GM12891 (cell line): ENCODE results near the gene DMAP1.

Experiments
- DNase-seq: peaks from one replicate; pipeline ENCODE4 v3.0.0; 2011; ENCODE audit warnings: low spot score; ENCODE audit not compliant: insufficient read length
- FAIRE-seq: peaks from 2 replicates; lab custom pipeline; 2011; peaks lifted over from hg19 to GRCh38; lab: Jason Lieb, UNC
- PAX5 ChIP-seq: IDR thresholded peaks from 2 replicates; pipeline ENCODE4 v1.6.1; 2011; ENCODE audit warnings: low read length, moderate library complexity, mild to moderate bottlenecking; ENCODE audit not compliant: insufficient read depth, severe bottlenecking
- POLR2A ChIP-seq: IDR thresholded peaks from 2 replicates; pipeline ENCODE4 v1.6.1; 2011; ENCODE audit warnings: low read depth, low read length, control low read depth
- POLR2AphosphoS5 ChIP-seq: IDR thresholded peaks from 2 replicates; pipeline ENCODE4 v1.6.1; 2011; ENCODE audit warnings: low read depth, low read length, control low read depth
- POU2F2 ChIP-seq: IDR thresholded peaks from 2 replicates; pipeline ENCODE4 v1.6.1; 2011; ENCODE audit warnings: low read depth, mild to moderate bottlenecking, control low read depth, low read length, moderate library complexity
- SPI1 ChIP-seq: IDR thresholded peaks from 2 replicates; pipeline ENCODE4 v1.6.1; 2011; ENCODE audit warnings: low read depth, low read length, control low read depth
- TAF1 ChIP-seq: IDR thresholded peaks from 2 replicates; pipeline ENCODE4 v1.6.1; 2011; ENCODE audit warnings: low read depth, low read length, control low read depth

The DMAP1 gene

GRCh38 chr1:44246806-44247205 is 33.5 kb downstream of the DMAP1 start:
- FAIRE-seq (no peak), DNase-seq (no peak)
- TF ChIP-seq PAX5, result no peak
- no peak for TF ChIP-seq SPI1
- TF ChIP-seq POLR2AphosphoS5, result no peak

GRCh38 chr1:44249543-44249942 is 36.3 kb downstream of the DMAP1 start:
- FAIRE-seq (no peak), DNase-seq (no peak)
- no peak for TF ChIP-seq POU2F2
- no peak for TF ChIP-seq POLR2AphosphoS5
- no peak for TF ChIP-seq PAX5
- TF ChIP-seq POLR2A, result no peak
- TF ChIP-seq TAF1, result no peak
- no peak for TF ChIP-seq SPI1

- FAIRE-seq, result no peak
- no peak for TF ChIP-seq POLR2A
- DNase-seq, result no peak
Observed at GRCh38 chr1:44250068-44250781, 37.0 kb downstream of the DMAP1 start.

- DNase-seq (no peak), FAIRE-seq (no peak)
- TF ChIP-seq TAF1 (no peak), SPI1 (no peak), POLR2A (no peak), PAX5 (no peak)
Observed at GRCh38 chr1:44251486-44251885, 38.2 kb downstream of the DMAP1 start.

GRCh38 chr1:44251989-44252671 is 38.9 kb downstream of the DMAP1 start:
- TF ChIP-seq POLR2AphosphoS5, result no peak
- no peak for DNase-seq
- FAIRE-seq, result no peak

- TF ChIP-seq POU2F2, result no peak
- no peak for TF ChIP-seq POLR2A
- no peak for TF ChIP-seq SPI1
- TF ChIP-seq TAF1, result no peak
- TF ChIP-seq PAX5, result no peak
- no peak for TF ChIP-seq POLR2AphosphoS5
- FAIRE-seq, result no peak
Observed at GRCh38 chr1:44254392-44254910, 41.2 kb downstream of the DMAP1 start.

GRCh38 chr1:44256762-44257554 is 43.7 kb downstream of the DMAP1 start:
- no peak for FAIRE-seq

More at GRCh38 chr1:44254392-44254910, 41.2 kb downstream of the DMAP1 start:
- no peak for DNase-seq

GRCh38 chr1:44259090-44259489 is 45.8 kb downstream of the DMAP1 start:
- FAIRE-seq (no peak), DNase-seq (no peak)
- no peak for TF ChIP-seq POLR2A
- TF ChIP-seq TAF1, result no peak
- TF ChIP-seq PAX5, result no peak
- TF ChIP-seq POLR2AphosphoS5, result no peak
- TF ChIP-seq SPI1, result no peak
- TF ChIP-seq POU2F2, result no peak

More at GRCh38 chr1:44256762-44257554, 43.7 kb downstream of the DMAP1 start:
- TF ChIP-seq SPI1, result no peak
- no peak for TF ChIP-seq PAX5
- no peak for TF ChIP-seq POU2F2
- TF ChIP-seq POLR2A, result no peak
- TF ChIP-seq TAF1, result no peak
- no peak for TF ChIP-seq POLR2AphosphoS5
- DNase-seq, result no peak

GRCh38 chr1:44260792-44261170 is 47.5 kb downstream of the DMAP1 start:
- DNase-seq, result no peak
- TF ChIP-seq POU2F2, result no peak
- no peak for TF ChIP-seq POLR2A
- no peak for TF ChIP-seq POLR2AphosphoS5
- no peak for TF ChIP-seq TAF1
- TF ChIP-seq PAX5, result no peak
- TF ChIP-seq SPI1, result no peak
- FAIRE-seq, result no peak
